ENCODE results near the gene RNFT2.

DNA sequence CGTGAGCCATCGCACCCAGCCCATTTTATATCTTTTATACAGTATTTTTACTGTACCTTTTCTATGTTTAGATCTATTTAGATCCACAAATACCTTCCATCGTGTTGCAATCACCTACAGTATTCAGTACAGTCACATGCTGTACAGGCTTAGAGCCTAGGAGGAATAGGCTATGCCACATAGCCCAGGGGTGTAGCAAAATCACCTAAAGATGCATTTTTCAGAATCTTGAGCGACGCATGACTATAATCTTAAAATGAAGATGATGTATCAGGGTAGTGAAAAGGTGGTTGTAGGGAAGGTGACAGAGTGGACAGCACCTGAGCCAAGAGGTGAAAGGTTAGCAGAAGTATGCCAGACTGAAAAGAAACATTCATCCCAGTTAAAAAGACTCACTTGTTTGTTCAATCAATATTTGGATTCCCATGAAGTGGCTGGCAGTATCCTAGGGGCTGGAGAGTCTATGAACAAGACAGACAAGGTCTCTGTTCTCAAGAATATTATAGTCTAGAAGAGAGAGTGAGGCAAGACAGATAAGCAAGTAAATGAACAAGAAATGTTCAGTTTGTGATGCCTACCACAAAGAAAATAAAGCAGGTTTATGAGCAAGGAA lies 3.9 kb upstream of the RNFT2 start:
- no peak for TF ChIP-seq POLR2A (IDR thresholded peaks at IDR 0.05)
- no peak for TF ChIP-seq CTCF (IDR thresholded peaks at IDR 0.05)

All from lower leg skin (tissue), 3 donors.